K562 (cell line): ENCODE data around the gene KPNA1. TPM values are rescaled to one million over a fixed set of nuclear protein-coding genes. Genes with fewer than 3 reads are reported as not detected.

ENCODE experiments used
- CUX1 ChIP-seq: fragments of 200-800 bp; sonication (Bioruptor generic); IDR thresholded peaks from 2 replicates; pipeline ENCODE4 v1.6.1; 2016; ENCODE audit warnings: missing genetic modification characterization, missing compliant biosample characterization
- ESRRB ChIP-seq: fragments of 250-450 bp; sonication (Bioruptor Pico); IDR thresholded peaks from 2 replicates; pipeline ENCODE4 v1.5.0; 2020; ENCODE audit warnings: mild to moderate bottlenecking, moderate library complexity, borderline replicate concordance
- FOS ChIP-seq: IDR thresholded peaks from 3 replicates; pipeline ENCODE4 v1.6.1; 2011; ENCODE audit not compliant: insufficient read length; ENCODE audit errors: extremely low read depth
- FOSL1 ChIP-seq: fragments of 200-800 bp; sonication (Bioruptor generic); conservative IDR thresholded peaks from 2 replicates; pipeline ENCODE4 v1.6.1; 2016; ENCODE audit warnings: missing genetic modification characterization, missing compliant biosample characterization
- GABPB2 ChIP-seq: fragments of 250-450 bp; sonication (Bioruptor Pico); conservative IDR thresholded peaks from 2 replicates; pipeline ENCODE4 v1.5.1; 2021; ENCODE audit warnings: mild to moderate bottlenecking
- HDAC1 ChIP-seq, 2 experiments: fragments of 450-650 bp; IDR thresholded peaks; 2 replicates each; pipeline ENCODE4 v1.6.1; 2016 to 2017; ENCODE audit warnings: inconsistent platforms in 1 of 2, mild to moderate bottlenecking in 1 of 2, moderate library complexity in 1 of 2
- KLF10 ChIP-seq: fragments of 250-450 bp; sonication (Bioruptor Pico); IDR thresholded peaks from 2 replicates; pipeline ENCODE4 v1.6.1; 2021; ENCODE audit warnings: matching md5 sums
- SETDB1 ChIP-seq: IDR thresholded peaks from one replicate; pipeline ENCODE4 v1.6.1; 2012; ENCODE audit warnings: low read length, control low read depth, inconsistent platforms
- SIN3B ChIP-seq: fragments of 450-650 bp; IDR thresholded peaks from 2 replicates; pipeline ENCODE4 v1.6.1; 2017; ENCODE audit warnings: low read depth, mild to moderate bottlenecking, moderate library complexity
- THRAP3 ChIP-seq: fragments of 450-650 bp; IDR thresholded peaks from 2 replicates; pipeline ENCODE4 v1.6.1; 2016; ENCODE audit warnings: mild to moderate bottlenecking, inconsistent platforms, borderline replicate concordance
- ZNF274 ChIP-seq: IDR thresholded peaks from 2 replicates; pipeline ENCODE4 v1.6.1; 2011; ENCODE audit warnings: low read depth, mild to moderate bottlenecking, low read length, moderate library complexity, borderline replicate concordance
- ZNF347 ChIP-seq: fragments of 450-650 bp; formaldehyde crosslinking; IDR thresholded peaks from 2 replicates; pipeline ENCODE4 v1.4.0; 2020; ENCODE audit warnings: low read depth, mild to moderate bottlenecking, moderate library complexity
- polyA plus RNA-seq, 8 experiments: library from polyadenylated mRNA; depleted of rRNA in 4 of 8; stranded (reverse) in 5 of 8; unstranded in 3 of 8; fragments of >200 nt; fragmentation: Nextera tagmentation in 2 of 8; fragmentation: Illumina TruSeq in 1 of 8; extraction: Ambion mirVana in 2 of 8; extraction: Trizol in 1 of 8; gene quantifications; 2 replicates each; pipeline versions ENCODE4 v1.2.1 to v1.2.3, GENCODE V29; 2011 to 2014; ENCODE audit warnings: inconsistent platforms in 1 of 8, missing spikeins in 1 of 8
- total RNA-seq, 7 experiments: library from RNA; depleted of rRNA in 6 of 7; stranded (reverse); fragments of >200 nt in 6 of 7; fragmentation: Illumina TruSeq in 2 of 7; extraction: Trizol in 2 of 7; gene quantifications; 2 replicates each; pipeline versions ENCODE4 v1.2.1 to v1.2.3, GENCODE V29; 2011 to 2021; ENCODE audit warnings: low replicate concordance in 1 of 7
- TF ChIP-seq, protein P1 (sequence below): fragments of 450-650 bp; IDR thresholded peaks from 2 replicates; pipeline ENCODE4 v1.6.1; 2016; ENCODE audit warnings: low read depth
- TF ChIP-seq, protein P2 (sequence below): sonication (generic); formaldehyde crosslinking; IDR thresholded peaks from 2 replicates; pipeline ENCODE4 v1.9.0; 2022; ENCODE audit warnings: mild to moderate bottlenecking, missing genetic modification reagents

The KPNA1 gene
- total and polyA plus RNA-seq, 9 of the 15 experiments (the other 6 are each of a cell fraction or from before 2014, with no cell fraction given): 9.3 to 53.8 (median 33.5) TPM

- TF ChIP-seq, protein P1, sequence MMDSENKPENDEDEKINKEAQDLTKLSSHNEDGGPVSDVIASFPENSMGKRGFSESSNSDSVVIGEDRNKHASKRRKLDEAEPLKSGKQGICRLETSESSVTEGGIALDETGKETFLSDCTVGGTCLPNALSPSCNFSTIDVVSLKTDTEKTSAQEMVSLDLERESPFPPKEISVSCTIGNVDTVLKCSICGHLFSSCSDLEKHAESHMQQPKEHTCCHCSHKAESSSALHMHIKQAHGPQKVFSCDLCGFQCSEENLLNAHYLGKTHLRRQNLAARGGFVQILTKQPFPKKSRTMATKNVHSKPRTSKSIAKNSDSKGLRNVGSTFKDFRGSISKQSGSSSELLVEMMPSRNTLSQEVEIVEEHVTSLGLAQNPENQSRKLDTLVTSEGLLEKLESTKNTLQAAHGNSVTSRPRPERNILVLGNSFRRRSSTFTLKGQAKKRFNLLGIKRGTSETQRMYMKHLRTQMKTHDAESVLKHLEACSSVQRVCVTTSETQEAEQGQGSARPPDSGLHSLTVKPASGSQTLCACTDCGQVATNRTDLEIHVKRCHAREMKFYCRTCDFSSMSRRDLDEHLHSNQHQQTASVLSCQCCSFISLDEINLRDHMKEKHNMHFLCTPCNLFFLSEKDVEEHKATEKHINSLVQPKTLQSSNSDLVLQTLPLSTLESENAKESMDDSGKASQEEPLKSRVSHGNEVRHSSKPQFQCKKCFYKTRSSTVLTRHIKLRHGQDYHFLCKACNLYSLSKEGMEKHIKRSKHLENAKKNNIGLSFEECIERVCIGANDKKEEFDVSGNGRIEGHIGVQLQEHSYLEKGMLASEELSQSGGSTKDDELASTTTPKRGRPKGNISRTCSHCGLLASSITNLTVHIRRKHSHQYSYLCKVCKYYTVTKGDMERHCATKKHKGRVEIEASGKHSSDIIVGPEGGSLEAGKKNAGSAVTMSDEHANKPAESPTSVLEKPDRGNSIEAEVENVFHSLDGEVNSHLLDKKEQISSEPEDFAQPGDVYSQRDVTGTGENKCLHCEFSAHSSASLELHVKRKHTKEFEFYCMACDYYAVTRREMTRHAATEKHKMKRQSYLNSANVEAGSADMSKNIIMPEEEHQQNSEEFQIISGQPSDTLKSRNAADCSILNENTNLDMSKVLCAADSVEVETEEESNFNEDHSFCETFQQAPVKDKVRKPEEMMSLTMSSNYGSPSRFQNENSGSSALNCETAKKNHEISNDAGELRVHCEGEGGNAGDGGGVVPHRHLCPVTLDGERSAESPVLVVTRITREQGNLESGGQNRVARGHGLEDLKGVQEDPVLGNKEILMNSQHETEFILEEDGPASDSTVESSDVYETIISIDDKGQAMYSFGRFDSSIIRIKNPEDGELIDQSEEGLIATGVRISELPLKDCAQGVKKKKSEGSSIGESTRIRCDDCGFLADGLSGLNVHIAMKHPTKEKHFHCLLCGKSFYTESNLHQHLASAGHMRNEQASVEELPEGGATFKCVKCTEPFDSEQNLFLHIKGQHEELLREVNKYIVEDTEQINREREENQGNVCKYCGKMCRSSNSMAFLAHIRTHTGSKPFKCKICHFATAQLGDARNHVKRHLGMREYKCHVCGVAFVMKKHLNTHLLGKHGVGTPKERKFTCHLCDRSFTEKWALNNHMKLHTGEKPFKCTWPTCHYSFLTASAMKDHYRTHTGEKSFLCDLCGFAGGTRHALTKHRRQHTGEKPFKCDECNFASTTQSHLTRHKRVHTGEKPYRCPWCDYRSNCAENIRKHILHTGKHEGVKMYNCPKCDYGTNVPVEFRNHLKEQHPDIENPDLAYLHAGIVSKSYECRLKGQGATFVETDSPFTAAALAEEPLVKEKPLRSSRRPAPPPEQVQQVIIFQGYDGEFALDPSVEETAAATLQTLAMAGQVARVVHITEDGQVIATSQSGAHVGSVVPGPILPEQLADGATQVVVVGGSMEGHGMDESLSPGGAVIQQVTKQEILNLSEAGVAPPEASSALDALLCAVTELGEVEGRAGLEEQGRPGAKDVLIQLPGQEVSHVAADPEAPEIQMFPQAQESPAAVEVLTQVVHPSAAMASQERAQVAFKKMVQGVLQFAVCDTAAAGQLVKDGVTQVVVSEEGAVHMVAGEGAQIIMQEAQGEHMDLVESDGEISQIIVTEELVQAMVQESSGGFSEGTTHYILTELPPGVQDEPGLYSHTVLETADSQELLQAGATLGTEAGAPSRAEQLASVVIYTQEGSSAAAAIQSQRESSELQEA: no peak
- TF ChIP-seq, protein P2, sequence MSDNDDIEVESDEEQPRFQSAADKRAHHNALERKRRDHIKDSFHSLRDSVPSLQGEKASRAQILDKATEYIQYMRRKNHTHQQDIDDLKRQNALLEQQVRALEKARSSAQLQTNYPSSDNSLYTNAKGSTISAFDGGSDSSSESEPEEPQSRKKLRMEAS (CRISPR knock-in tag): peak; percentile 78
- TF ChIP-seq HDAC1 (IDR thresholded peaks at IDR 0.05) (0 out of 4 replicates have a peak, but pooled peaks of 1 of the 2 experiments have one; percentile 58), ZNF347 (CRISPR knock-in tag) (no peak), FOSL1 (tag) (no peak), ESRRB (CRISPR knock-in tag) (no peak), SETDB1 (no peak), KLF10 (no peak), SIN3B (0 out of 2 replicates have a peak, but pooled peaks have one; percentile 30), FOS (no peak), CUX1 (no peak), ZNF274 (no peak), GABPB2 (CRISPR knock-in tag) (no peak), THRAP3 (no peak)
These were observed 49.6 kb upstream of the KPNA1 start, which contains the start of the genes DTX3L and PARP9 (continued) for GRCh38 chr3:122564155-122564912.
